Body of pancreas (tissue), 4 donors: ENCODE results near the gene PDE4D. TPM values are rescaled to one million over a fixed set of nuclear protein-coding genes. Genes with fewer than 3 reads are reported as not detected.

Source experiments
- ATAC-seq: fragments of 150-250 bp; one replicate; pipeline ENCODE4 v1.9.1; 2016
- DNase-seq, 4 donors: peaks; one replicate each; pipeline ENCODE4 v3.0.0-alpha.2; 2019
- H3K27ac ChIP-seq, 4 donors: fragments of 200-600 bp; sonication (generic); 1 replicate in 3 of 4; 2 replicates in 1 of 4; pipeline versions ENCODE4 v1.5.1 to v1.6.1; 2016 to 2019; ENCODE audit warnings: mild to moderate bottlenecking in 1 of 4, mixed read lengths in 1 of 4, moderate library complexity in 1 of 4
- H3K27me3 ChIP-seq, 2 donors: fragments of 200-600 bp; sonication (generic); one replicate each; pipeline ENCODE4 v1.6.0; 2016; ENCODE audit warnings: mild to moderate bottlenecking in 1 of 2
- H3K36me3 ChIP-seq, 2 donors: fragments of 200-600 bp; sonication (generic); replicated peaks in 1 of 2; 2 replicates each; pipeline ENCODE4 v1.5.1; 2016; ENCODE audit warnings: low read depth in 2 of 2; ENCODE audit not compliant: insufficient read depth in 1 of 2
- H3K4me1 ChIP-seq: fragments of 200-600 bp; sonication (generic); one replicate; pipeline ENCODE4 v1.6.0; 2016
- H3K4me3 ChIP-seq, 2 donors: fragments of 200-600 bp; sonication (generic); 1 replicate in 1 of 2; 2 replicates in 1 of 2; pipeline ENCODE4 v1.5.1; 2016 to 2019
- H3K9me3 ChIP-seq, 3 donors: fragments of 200-600 bp; sonication (generic); 1 replicate in 2 of 3; 2 replicates in 1 of 3; pipeline ENCODE4 v1.5.1; 2016
- POLR2A ChIP-seq, 3 donors: fragments of 450-650 bp; IDR thresholded peaks; one replicate each; pipeline ENCODE4 v1.6.1; 2016; ENCODE audit warnings: antibody characterized with exemption in 3 of 3, mild to moderate bottlenecking in 2 of 3
- WGBS, 2 donors: methylation state at CpG; one replicate each; pipeline ENCODE4 v1.1.5; 2017; 5-methylcytosine and 5-hydroxymethylcytosine counted together
- intact Hi-C: fragments of 100-400 bp; cut with DNase I; formaldehyde crosslinking; loops from one replicate; pipeline ENCODE4 v1.15.1; 2023
- total RNA-seq, 2 donors: library from RNA; depleted of rRNA; stranded (reverse); fragments of >200 nt; gene quantifications; one replicate each; pipeline ENCODE4 v1.1.0, GENCODE V29; 2016
- TF ChIP-seq, protein P1 (sequence below), 7 experiments: fragments of 450-650 bp in 4 of 7; fragments of 200-600 bp in 3 of 7; sonication (generic) in 3 of 7; IDR thresholded peaks; one replicate each; pipeline ENCODE4 v1.5.1; 2016 to 2019; ENCODE audit warnings: antibody characterized with exemption in 7 of 7

Gene PDE4D
- total RNA-seq, 2 donors from 2014 or later = 8.6 to 9.2 TPM

DNA sequence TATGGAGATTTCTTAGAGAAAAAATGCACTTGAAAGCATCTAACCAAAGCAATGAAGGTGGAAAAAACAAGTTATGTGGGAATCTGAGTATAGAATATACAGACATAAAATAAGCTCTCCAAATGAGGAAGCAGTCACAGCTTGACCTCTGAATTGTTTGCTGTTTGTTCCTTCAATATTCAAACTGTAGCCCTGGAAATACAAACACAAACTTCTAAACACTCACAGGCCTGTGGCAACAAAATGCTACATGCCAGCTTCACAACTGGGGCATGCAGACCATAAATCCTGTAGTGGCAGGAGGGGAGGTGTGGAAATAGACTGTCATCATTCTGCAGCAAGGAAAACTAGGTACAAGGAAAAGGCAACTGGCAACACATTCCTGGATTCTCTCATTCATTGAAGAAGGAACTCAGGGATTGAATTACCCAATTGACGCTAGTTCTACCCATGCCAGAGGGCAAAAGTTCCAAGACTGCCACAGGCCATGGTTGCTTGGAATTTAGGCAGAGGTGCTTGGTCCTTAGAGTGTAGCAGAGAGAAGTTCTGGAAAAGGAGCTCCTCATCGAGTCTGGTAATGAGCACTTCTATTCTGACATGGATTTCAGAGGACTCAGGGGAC, 349.6 kb downstream of the PDE4D start:
- Histone ChIP-seq H3K9me3 (no peaks in the 10 kb centered on the region), H3K27me3 (no peaks in the 10 kb centered on the region), H3K27ac (peak overlapping the region; percentile 22 to 61 (median 46)), H3K4me3 (no peak overlapping the region), H3K36me3 (no peaks in the 10 kb centered on the region), H3K4me1 (peaks cover 27% of the 10 kb centered on the region)
- TF ChIP-seq, protein P1, sequence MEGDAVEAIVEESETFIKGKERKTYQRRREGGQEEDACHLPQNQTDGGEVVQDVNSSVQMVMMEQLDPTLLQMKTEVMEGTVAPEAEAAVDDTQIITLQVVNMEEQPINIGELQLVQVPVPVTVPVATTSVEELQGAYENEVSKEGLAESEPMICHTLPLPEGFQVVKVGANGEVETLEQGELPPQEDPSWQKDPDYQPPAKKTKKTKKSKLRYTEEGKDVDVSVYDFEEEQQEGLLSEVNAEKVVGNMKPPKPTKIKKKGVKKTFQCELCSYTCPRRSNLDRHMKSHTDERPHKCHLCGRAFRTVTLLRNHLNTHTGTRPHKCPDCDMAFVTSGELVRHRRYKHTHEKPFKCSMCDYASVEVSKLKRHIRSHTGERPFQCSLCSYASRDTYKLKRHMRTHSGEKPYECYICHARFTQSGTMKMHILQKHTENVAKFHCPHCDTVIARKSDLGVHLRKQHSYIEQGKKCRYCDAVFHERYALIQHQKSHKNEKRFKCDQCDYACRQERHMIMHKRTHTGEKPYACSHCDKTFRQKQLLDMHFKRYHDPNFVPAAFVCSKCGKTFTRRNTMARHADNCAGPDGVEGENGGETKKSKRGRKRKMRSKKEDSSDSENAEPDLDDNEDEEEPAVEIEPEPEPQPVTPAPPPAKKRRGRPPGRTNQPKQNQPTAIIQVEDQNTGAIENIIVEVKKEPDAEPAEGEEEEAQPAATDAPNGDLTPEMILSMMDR (IDR thresholded peaks at IDR 0.05) = no peak
- no peak for TF ChIP-seq POLR2A (IDR thresholded peaks at IDR 0.05)
- 59 to 67% methylated on average over 2 of the region's 2 CpGs for WGBS, 2 donors
- peak in 2 of 4 donors; percentile 6 to 19 for DNase-seq
- intact Hi-C loops = no loop called here
- peak; percentile 49 for ATAC-seq

DNA sequence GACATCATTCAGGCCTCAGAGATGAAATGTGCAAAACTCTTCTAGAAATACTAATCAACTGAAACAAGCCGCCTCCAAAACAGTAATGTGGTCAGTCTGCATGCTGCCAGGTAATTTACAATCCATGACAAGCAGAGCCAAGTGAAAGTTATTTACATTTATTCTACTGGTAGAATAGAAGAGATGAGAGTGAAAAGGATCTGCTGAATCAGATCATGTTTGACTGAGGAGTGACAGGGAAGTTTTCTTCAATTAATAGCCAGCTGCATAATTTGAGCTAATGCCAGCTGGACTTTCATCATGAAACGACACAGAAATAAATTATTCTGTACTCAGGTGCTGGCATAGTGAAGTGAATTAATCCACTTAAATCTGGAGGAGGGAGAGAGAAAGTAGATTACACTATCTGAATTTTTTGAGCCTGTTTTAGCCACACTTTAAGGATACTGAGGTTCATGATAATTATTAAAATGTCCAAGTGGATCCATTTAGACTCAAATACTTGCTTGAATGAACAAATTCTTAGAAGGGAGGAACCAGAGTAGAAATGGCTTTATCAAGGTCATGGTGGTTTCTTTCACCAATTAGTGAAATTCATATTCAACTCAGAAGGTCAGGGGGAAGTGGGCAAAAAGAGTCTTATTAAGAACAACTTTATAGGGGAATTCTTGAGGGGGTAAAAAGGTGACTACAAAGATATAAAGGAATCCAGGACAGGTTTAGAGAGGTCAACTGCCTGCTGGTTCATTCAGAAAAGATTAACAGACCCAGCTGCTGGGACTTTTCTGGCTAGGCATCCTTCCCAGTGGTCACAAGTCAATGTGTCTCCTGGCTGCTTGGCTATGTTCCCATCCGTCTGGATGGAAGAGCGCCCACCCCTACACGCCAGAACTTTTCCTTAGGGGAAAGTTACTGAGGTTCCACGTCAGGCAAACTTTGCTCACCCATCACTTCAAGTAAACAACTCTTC, 350.4 kb downstream of the PDE4D start:
- TF ChIP-seq POLR2A (IDR thresholded peaks at IDR 0.05) = no peak
- TF ChIP-seq, protein P1 (IDR thresholded peaks at IDR 0.05) = no peak
- DNase-seq (peak; percentile 15 to 65 (median 45)), ATAC-seq (peak; percentile 36)
- Histone ChIP-seq H3K4me3 (no peak overlapping the region), H3K36me3 (no peaks in the 10 kb centered on the region), H3K4me1 (peaks cover 21% of the 10 kb centered on the region), H3K9me3 (no peaks in the 10 kb centered on the region), H3K27me3 (no peaks in the 10 kb centered on the region), H3K27ac (peak overlapping the region; percentile 22 to 61 (median 46))
- 40 to 50% methylated on average over 6 of the region's 6 CpGs for WGBS, 2 donors
- intact Hi-C loops = no loop called here

DNA sequence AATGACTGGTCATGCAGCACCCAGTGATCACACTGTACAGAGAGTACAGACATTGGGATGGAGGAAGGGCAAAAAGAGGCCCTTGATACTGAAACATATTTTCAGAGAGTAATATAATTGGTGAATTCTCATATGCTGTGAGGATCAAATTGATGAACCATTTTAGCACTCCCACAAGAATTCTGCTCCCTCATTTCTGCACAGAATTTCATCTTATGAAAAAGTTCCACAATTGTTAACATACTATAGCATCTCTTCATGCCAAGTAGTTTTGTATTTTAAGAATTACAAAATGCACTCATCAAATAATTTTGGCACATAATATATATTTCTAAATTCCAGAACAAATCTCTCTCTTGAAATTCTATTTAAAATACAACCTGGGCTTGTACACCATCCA, 351.2 kb downstream of the PDE4D start:
- H3K4me3 ChIP-seq = no peak overlapping the region
- TF ChIP-seq POLR2A (IDR thresholded peaks at IDR 0.05) = no peak
- TF ChIP-seq, protein P1 (IDR thresholded peaks at IDR 0.05) = no peak
- no peaks in the 10 kb centered on the region for H3K9me3 ChIP-seq
- intact Hi-C loops = no loop called here
- no peaks in the 10 kb centered on the region for H3K27me3 ChIP-seq
- H3K27ac ChIP-seq = peak overlapping the region in 1 of 4 donors; percentile 49
- ATAC-seq = no peak
- H3K36me3 ChIP-seq = no peaks in the 10 kb centered on the region
- DNase-seq = no peak
- peaks cover 18% of the 10 kb centered on the region for H3K4me1 ChIP-seq

DNA sequence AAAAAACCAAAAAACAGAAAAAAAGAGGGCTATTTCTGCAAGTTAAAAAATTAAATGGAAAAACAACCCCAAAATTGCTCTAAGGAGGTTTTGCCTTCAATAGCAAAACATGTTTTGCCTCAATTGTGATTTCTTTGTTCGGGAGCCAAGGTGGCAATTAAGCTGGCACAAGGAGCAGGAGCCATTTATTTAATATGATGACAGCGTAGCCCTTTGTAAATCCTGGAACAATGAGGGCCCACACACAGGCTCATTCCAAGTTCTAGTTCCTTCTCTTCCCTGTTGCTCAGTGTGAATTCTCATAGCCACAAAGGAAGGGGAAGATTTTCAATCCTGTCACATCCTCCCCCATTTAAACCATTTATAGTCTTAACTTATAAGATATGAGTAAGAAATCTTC, 353.2 kb downstream of the PDE4D start:
- H3K4me3 ChIP-seq = no peak overlapping the region
- H3K9me3 ChIP-seq = no peaks in the 10 kb centered on the region
- no peaks in the 10 kb centered on the region for H3K36me3 ChIP-seq
- WGBS, 2 donors = 57 to 69% methylated on average over 2 of the region's 2 CpGs
- peak in 3 of 4 donors; percentile 20 to 35 (median 24) for DNase-seq
- peak overlapping the region in 2 of 4 donors; percentile 25 to 64 for H3K27ac ChIP-seq
- TF ChIP-seq, protein P1 (IDR thresholded peaks at IDR 0.05) = no peak
- TF ChIP-seq POLR2A (IDR thresholded peaks at IDR 0.05) = no peak
- H3K27me3 ChIP-seq = no peaks in the 10 kb centered on the region
- intact Hi-C loops = no loop called here
- peak; percentile 77 for ATAC-seq
- H3K4me1 ChIP-seq = peaks cover 18% of the 10 kb centered on the region
